DMS 273 (cell line): Measurements from ENCODE around the gene PRR15.

ENCODE experiments used
- DNase-seq: peaks from one replicate; lab custom pipeline; 2025; ENCODE audit not compliant: unreplicated experiment; lab: John Stamatoyannopoulos, UW

The PRR15 gene

DNA sequence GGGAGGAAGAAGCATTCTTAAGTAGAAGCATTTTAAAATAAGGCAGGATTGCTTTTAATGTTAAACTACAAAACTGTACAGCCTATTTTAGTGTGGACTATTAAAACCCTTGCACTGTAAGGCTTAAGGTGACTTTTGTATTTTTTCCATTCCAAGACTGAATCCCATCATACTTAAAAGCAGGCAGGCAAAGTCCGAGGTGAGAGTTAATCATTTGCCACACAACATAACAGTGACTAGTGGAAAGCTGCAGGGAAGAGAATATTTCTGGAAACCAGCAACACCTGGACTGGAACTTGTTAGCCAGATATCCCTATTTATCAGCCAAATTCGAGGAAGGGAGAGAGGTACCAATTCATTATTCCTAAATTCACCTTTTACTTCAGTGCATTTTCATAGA, 3.5 kb downstream of the PRR15 start:
- DNase-seq: no peak

- no peak for DNase-seq
These were observed 6.0 kb downstream of the PRR15 start for GRCh38 chr7:29569648-29570047.

DNA sequence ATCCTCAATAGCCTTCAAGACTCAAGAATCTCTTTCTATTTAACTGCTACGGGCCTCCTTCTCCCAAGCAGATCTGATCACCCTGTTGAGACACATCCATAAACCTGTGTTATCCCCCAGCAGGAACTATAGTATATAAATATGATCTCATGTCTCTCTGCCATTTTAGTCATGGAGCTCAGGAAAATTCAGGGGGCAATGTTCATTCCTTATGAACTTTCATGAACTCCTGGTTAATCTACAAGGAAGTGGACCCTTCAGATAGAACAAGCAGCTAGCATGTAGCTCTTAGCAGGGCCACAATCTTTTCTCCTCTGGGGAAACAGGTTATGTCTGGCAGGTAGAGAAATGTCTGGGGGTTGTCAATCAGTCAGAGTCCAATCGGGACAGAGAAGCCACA, 8.9 kb downstream of the PRR15 start:
- DNase-seq: no peak

DNA sequence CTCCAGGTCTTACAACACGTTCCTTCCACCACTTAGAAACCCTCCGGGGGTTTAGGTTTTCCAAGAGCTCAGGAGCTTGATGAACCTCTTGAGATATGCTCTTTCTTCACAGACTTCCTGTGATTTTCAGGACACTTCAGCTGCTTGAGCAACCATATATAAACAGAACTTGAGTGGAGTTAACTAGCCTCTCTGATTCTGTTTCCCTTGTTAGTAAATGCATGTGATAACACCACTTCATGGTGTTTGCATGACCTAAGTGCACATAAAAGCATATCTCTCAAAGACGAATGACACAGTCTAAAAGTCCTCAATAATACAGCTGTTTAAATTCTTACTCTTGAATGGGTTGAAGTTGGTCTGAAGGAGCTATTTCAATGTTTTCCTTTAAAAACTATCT, 9.9 kb downstream of the PRR15 start:
- DNase-seq: no peak

DNA sequence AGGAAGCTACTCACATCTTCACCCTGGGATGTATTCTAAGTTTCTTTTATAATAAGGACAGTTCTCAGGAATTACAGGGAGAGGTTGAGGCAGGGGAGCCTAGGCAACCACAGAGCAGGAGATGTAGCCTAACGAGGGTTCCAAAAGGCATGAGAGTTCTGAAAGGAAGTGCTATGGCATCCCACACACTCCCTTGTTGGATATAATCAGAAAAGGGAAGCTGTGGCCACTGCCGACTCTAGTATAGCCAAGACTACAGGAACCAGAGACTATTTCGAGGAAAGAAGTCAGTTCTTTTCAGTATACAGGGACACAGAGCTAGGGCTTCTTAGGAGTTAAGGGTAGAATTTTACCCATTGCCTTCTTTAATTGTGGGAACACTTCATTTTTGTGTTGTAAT, 11.0 kb downstream of the PRR15 start:
- no peak for DNase-seq

DNA sequence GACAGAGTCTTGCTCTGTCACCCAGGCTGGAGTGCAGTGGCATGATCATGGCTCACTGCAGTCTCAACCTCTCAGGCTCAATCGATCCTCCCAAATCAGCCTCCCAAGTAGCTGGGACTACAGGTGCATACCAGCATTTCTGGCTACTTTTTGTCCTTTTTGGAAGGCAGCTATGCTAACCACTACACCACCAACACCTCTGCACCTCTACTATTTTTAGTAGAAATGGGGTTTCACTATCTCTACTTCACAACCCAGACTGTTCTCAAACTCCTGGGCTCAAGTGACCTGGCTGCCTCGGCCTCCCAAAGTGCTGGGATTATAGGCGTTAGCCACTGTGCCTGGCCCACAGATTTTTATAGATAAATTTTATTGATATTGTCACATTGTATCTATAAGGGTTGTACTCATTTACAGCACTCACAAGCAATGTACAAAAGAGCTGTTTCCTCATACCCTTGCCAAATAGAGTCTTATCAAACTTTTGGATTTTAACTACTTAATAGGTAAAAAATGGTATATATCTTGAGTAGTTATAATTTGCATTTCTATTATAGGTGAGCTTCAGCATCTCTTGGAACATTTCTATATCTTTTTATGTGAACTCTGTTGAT, 23.7 kb downstream of the PRR15 start:
- DNase-seq: no peak

GRCh38 chr7:29588212-29588611, 24.6 kb downstream of the PRR15 start:
- DNase-seq: no peak

DNA sequence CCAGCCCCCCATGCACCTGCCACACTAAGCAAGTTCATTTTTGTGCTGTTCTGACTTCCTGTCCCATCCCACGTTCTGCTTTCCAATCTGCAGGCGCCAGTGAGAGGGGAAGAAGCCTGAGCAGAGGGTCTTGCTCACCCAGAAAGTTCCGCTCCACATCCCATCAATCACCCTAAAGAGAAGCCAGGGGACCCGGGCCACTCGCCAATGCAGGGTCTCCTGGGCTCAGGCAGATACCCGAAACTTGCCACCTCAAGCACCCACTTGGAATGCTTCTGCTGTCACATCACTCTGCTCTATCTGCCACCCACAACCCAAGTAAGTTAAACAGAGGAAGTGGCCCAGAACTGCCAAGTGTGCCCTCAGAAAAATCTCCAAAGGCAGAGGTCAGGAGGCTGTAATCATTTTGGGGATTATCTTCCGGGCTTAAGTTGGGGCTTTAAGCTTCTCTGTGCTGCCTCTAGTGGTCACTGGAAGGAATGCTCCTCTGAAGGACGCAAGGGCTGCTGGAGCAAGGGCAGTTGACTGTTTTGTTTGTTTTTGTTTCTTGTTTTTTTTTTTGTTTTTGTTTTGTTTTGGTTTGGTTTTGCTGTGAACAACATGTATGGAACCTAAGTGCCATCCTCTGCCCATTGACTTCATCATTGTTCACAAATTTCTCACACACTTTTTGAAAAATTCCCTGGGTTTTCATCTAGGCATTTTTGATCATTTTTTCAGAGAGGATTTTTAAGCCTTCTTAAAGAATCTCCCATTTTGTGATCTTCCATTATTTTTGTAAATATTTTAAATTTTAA, 25.5 kb downstream of the PRR15 start:
- peak; percentile 91 for DNase-seq

GRCh38 chr7:29592866-29593265, 29.2 kb downstream of the PRR15 start:
- no peak for DNase-seq

DNA sequence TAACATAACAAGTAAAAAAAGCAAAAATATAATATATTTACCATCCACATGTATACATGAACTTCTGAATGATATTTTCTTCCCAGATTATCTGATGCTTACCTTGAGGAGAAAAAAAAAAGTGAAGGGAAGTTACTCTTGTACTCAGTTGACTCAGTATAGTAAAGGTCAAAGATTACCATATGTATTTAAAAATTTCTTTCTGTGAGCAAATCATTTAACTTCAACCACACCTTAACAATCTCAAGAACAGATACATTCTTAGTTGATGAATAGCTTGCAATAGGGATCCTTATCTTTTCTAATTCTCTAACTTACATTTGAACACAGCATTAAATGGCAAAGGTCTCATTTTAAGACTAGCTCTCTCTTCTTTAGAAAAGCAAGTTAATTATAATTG, 29.8 kb downstream of the PRR15 start:
- DNase-seq: no peak

DNA sequence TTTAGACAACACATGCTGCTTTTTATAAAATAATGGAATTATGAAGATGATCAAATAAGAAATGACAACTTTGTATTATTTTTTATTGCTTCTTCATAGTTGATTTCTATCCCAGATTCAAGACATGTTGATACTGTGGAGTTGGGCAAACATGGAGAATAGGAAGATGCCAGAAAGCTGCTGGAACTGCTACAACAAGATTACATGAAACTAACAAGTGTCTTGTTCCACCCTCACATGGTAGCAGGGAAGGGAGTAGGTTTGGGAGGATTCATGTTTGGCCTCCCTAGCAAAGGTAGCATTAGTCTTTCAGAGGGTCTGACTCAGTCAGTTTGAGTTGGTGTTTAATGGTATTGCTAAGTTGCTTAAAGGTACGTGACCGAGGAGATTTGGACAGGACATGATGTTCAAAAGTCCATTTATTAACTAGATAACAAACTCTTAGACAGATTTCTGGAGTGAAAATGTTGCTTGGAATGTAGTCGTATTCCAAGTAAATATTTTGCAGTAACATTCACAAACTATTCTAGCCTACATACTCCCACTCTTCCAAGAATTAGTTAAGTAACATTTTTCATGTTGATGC, 33.1 kb downstream of the PRR15 start:
- no peak for DNase-seq

- DNase-seq: no peak
These were observed 33.6 kb downstream of the PRR15 start for GRCh38 chr7:29597266-29597665.

DNA sequence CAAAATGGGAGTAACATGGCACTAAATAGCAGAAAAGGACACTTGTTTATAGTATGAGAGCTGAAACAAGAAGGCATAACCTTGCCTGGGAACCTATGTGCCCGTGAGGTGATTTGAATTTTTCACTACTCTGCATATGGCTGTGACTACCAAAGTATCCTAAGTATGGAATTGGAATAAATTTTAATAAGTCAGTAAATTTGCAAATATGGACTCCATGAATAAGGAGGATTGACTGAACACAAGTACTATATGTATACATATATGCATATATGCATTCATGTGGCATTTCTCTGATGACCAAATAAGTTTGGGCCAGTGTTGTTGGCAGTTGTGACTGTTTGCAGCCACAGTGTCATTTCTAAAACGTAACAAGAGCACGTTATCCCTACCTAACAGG, 34.5 kb downstream of the PRR15 start:
- no peak for DNase-seq

DNA sequence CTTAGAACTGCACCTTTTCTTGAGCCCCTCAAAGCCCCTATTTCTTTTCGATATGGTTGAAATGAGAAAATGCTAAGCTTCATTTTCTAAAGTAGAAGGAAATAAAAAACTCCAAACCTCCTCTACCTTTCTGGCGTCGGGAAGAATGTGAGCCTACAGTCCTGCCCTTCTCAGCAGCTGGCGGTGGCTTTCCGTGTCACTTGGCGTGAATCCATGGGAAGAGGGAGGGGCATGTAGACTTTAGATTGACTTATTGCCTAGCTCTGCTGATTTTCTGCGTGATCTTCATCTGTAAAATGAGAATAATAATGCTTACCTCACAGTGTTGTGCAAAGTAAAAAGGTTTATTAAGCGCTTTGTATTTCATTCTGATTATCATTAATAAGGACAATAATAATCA, 35.0 kb downstream of the PRR15 start:
- DNase-seq: peak; percentile 50

- DNase-seq: no peak
These were observed 35.4 kb downstream of the PRR15 start for GRCh38 chr7:29599026-29599425.

- DNase-seq: no peak
These were observed 37.0 kb downstream of the PRR15 start for GRCh38 chr7:29600661-29601060.

GRCh38 chr7:29604052-29604451, 40.4 kb downstream of the PRR15 start:
- DNase-seq: no peak

DNA sequence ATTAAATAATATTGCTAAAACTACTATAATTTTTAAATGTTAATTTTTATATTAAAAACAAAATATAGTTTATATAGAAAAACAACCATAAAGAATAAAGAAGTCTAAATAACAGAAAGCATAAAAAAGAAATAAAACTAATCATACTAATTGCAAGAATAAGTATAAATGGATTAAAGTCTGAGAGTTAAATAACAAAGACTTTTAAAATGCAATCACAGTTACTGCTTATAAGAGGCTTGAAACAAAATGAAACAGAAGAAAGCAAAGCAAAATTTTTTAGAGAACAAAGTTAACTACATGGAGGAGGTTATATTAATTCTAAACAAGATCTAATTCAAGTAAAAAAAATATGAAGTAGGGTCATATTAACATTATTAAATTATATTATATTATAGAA, 41.1 kb downstream of the PRR15 start:
- no peak for DNase-seq

DNA sequence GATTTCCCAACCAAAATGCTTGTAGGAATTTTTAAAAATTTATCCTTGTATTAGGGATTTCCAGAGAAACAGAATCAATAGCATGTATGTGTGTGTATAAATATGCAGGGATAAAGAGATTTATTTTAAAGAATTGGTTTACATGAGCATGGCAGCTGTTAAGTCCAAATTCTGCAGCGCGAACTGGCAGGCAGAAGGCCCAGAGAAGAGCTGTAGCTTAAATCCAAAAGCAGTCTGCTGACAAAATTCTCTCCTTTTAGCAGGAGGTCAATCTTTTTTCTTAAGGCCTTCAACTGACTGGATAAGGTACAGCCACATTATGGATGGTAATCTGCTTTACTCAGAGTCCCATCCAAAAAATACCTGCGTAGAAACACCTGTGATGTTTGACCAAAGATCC, 42.0 kb downstream of the PRR15 start:
- no peak for DNase-seq

DNA sequence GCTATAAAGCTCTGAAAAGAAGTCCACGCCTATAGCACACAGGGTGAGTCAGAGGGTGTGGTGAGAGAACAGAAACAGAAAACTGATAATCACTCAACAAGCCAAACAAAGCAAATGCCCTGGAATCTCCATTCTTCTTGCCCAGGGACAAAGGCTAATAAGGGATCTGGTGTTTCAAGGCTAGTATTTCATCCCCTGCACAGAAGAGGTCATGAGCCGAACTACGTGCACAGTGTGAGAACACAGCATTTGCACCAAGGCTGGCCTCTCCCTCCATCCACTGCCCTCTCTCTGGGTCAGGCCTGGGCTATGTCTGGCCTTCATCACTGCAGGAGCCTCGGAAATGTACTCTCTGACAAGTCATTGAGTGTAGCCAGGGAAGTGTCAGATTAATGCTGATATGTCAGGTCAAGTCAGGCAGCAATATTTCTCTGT, 42.7 kb downstream of the PRR15 start:
- DNase-seq: no peak

DNA sequence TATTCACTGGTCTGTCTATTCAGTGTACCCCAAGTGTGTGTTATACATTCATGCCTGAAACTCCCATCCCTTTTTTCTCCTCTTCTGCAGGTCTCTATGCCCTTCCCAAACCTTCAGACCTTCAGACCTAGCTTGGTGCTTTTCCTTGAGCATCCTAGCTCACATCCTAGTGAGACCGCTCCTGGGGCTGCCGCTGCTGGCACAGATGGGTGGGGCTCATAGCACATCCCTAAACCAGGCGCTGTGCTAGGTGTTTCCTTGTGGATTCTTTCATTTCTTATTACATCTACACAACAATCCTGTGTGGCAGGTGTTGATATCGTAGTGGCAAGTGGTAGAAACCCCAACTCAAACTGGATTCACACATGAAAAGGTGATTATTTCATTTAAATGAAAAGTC, 43.2 kb downstream of the PRR15 start:
- no peak for DNase-seq

- no peak for DNase-seq
These were observed 43.6 kb downstream of the PRR15 start for GRCh38 chr7:29607259-29607658.
